ENCODE data around the gene CHMP6. TPM values are rescaled to one million over a fixed set of nuclear protein-coding genes. Genes with fewer than 3 reads are reported as not detected.
"Not testable (repeated sequence)": the region's sequence is repeated elsewhere in the genome, so short reads cannot be mapped to it uniquely, and the experiment has no call there.

CHMP6 gene
- total RNA-seq, 1 donor from 2014 or later: 27.6 TPM

DNA sequence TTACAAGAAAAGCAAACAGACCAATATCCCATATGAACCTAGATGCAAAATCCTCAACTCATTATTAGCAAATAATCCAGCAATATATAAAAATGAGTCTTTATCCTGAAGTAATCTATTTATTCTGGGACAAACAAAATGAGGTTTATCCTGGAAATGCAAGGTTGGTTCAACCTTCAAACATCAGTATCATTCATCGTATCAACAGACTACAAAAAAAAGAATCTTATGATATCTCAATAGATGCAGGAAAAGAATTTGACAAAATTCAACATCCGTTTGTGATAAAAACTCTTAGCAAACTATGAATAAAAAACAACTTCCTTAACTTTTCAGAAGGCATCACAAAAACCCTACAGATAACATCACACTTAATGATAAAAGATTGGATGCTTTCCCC, 24.9 kb downstream of the CHMP6 start:
- no peak for DNase-seq (ENCODE audit: low spot score)
- Mint-ChIP-seq H3K27ac (ENCODE audit: unreplicated experiment) (no peak overlapping the region), H3K9me3 (ENCODE audit: low read depth) (peaks cover 16% of the 10 kb centered on the region), H3K4me3 (ENCODE audit: unreplicated experiment) (no peak overlapping the region), H3K36me3 (ENCODE audit: low read depth) (peaks cover 6% of the 10 kb centered on the region), H3K4me1 (ENCODE audit: low read depth) (peaks cover 25% of the 10 kb centered on the region), H3K27me3 (ENCODE audit: low read depth) (no peaks in the 10 kb centered on the region)
- no peak for TF ChIP-seq CTCF (IDR thresholded peaks at IDR 0.05)

- DNase-seq (ENCODE audit: low spot score); H3K27me3 Mint-ChIP-seq (ENCODE audit: low read depth); H3K4me3 Mint-ChIP-seq (ENCODE audit: unreplicated experiment); H3K27ac Mint-ChIP-seq (ENCODE audit: unreplicated experiment); H3K36me3 Mint-ChIP-seq (ENCODE audit: low read depth): not testable (repeated sequence)
- Mint-ChIP-seq H3K9me3 (ENCODE audit: low read depth) (peaks cover 11% of the 10 kb centered on the region), H3K4me1 (ENCODE audit: low read depth) (peaks cover 21% of the 10 kb centered on the region)
Measured at GRCh38 chr17:81017330-81017729, 25.7 kb downstream of the CHMP6 start.

GRCh38 chr17:81018044-81018802, 26.6 kb downstream of the CHMP6 start:
- peaks cover 11% of the 10 kb centered on the region for H3K9me3 Mint-ChIP-seq (ENCODE audit: low read depth)
- peaks cover 6% of the 10 kb centered on the region for H3K36me3 Mint-ChIP-seq (ENCODE audit: low read depth)
- no peak for DNase-seq (ENCODE audit: low spot score)
- peaks cover 21% of the 10 kb centered on the region for H3K4me1 Mint-ChIP-seq (ENCODE audit: low read depth)
- peak overlapping the region; percentile 54 for H3K4me3 Mint-ChIP-seq (ENCODE audit: unreplicated experiment)
- H3K27ac Mint-ChIP-seq (ENCODE audit: unreplicated experiment): peak overlapping the region; percentile 53
- H3K27me3 Mint-ChIP-seq (ENCODE audit: low read depth): no peaks in the 10 kb centered on the region
- TF ChIP-seq CTCF (IDR thresholded peaks at IDR 0.05): no peak

GRCh38 chr17:81019563-81020442, 28.2 kb downstream of the CHMP6 start:
- no peak overlapping the region for H3K27ac Mint-ChIP-seq (ENCODE audit: unreplicated experiment)
- peaks cover 11% of the 10 kb centered on the region for H3K9me3 Mint-ChIP-seq (ENCODE audit: low read depth)
- H3K4me3 Mint-ChIP-seq (ENCODE audit: unreplicated experiment): no peak overlapping the region
- H3K36me3 Mint-ChIP-seq (ENCODE audit: low read depth): peaks cover 6% of the 10 kb centered on the region
- no peak for TF ChIP-seq CTCF (IDR thresholded peaks at IDR 0.05)
- peaks cover 2% of the 10 kb centered on the region for H3K27me3 Mint-ChIP-seq (ENCODE audit: low read depth)
- no peak for DNase-seq (ENCODE audit: low spot score)
- peaks cover 24% of the 10 kb centered on the region for H3K4me1 Mint-ChIP-seq (ENCODE audit: low read depth)

- H3K27me3 Mint-ChIP-seq (ENCODE audit: low read depth): peaks cover 2% of the 10 kb centered on the region
- H3K36me3 Mint-ChIP-seq (ENCODE audit: low read depth): peaks cover 6% of the 10 kb centered on the region
- TF ChIP-seq CTCF (IDR thresholded peaks at IDR 0.05): no peak
- no peak overlapping the region for H3K27ac Mint-ChIP-seq (ENCODE audit: unreplicated experiment)
- no peak for DNase-seq (ENCODE audit: low spot score)
- H3K9me3 Mint-ChIP-seq (ENCODE audit: low read depth): peaks cover 11% of the 10 kb centered on the region
- H3K4me3 Mint-ChIP-seq (ENCODE audit: unreplicated experiment): no peak overlapping the region
- H3K4me1 Mint-ChIP-seq (ENCODE audit: low read depth): peaks cover 19% of the 10 kb centered on the region
Measured at GRCh38 chr17:81020443-81020766, 28.8 kb downstream of the CHMP6 start.

Data from chondrocyte (in vitro differentiated cells).